ENCODE data around the gene ALPL.

GRCh38 chr1:21495225-21495820, 13.9 kb upstream of the ALPL start:
- no peak for TF ChIP-seq CTCF (IDR thresholded peaks at IDR 0.05; ENCODE audit: low read depth, low read length)
- no peak for TF ChIP-seq EZH2phosphoT487 (IDR thresholded peaks at IDR 0.05; ENCODE audit: low read depth)

Data from OCI-LY3 (cell line).